Measurements from ENCODE around the gene ARMH2. TPM values are rescaled to one million over a fixed set of nuclear protein-coding genes. Genes with fewer than 3 reads are reported as not detected.

Gene ARMH2
- total and polyA plus RNA-seq, 2 experiments from 2014 or later, result not detected

DNA sequence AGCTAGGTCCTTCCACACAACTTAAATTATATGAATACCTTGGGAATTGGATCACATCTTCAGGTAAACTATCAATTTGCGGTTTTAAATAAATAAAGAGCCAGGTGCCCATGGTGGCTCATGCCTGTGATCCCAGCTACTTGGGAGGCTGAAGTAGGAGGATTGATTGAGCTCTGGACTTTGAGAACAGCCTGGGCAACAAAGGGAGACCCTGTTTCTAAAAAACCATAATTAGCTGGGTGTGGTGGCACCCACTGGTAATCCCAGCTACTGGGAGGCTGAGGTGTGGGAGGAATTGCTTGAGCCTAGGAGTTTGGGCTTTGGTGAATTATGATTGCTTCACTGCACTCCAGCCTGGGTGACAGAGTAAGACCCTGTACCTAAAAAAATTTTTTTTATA is 20.6 kb downstream of the ARMH2 start:
- no peaks in the 10 kb centered on the region for H3K9me3 ChIP-seq (ENCODE audit: low read depth)
- no peaks in the 10 kb centered on the region for H3K27me3 ChIP-seq (replicated peaks; ENCODE audit: insufficient read depth)
- H3K36me3 ChIP-seq (ENCODE audit: low read depth), result no peaks in the 10 kb centered on the region; the same call in 1 of the 2 replicates
- DNase-seq, result no peak
- H3K79me2 ChIP-seq (ENCODE audit: insufficient read depth), result peaks cover 56% of the 10 kb centered on the region
- H3K4me2 ChIP-seq (ENCODE audit: unreplicated experiment), result peak overlapping the region; percentile 9
- H3K27ac ChIP-seq, result no peak overlapping the region
- no peak overlapping the region for H3K9ac ChIP-seq
- H2AFZ ChIP-seq, result no peak overlapping the region
- H3K4me3 ChIP-seq, result no peak overlapping the region
- in situ Hi-C loops (cut with MboI), result no loop called here
- WGBS, 2 experiments (ENCODE audit: low coverage in 1 of 2, low lambda C conversion rate in 2 of 2, missing lambda C conversion rate in 2 of 2), result 97 to 98% methylated on average over 1 of the region's 1 CpG
- H4K20me1 ChIP-seq (ENCODE audit: insufficient read depth), result no peaks in the 10 kb centered on the region
- TF ChIP-seq EZH2 (IDR thresholded peaks at IDR 0.05; ENCODE audit: insufficient read depth, poor library complexity, severe bottlenecking), result no peak
- no peak for TF ChIP-seq EZH2phosphoT487 (IDR thresholded peaks at IDR 0.05; ENCODE audit: insufficient read depth, low read depth)
- H3K9me2 ChIP-seq (ENCODE audit: insufficient read depth), result no peaks in the 10 kb centered on the region
- peaks cover 15% of the 10 kb centered on the region; the same call in 1 of the 2 replicates for H3F3A ChIP-seq (ENCODE audit: insufficient read depth)
- H3K4me1 ChIP-seq (ENCODE audit: insufficient read depth), result peaks cover 36% of the 10 kb centered on the region

- peak overlapping the region; percentile 85 for H3K4me2 ChIP-seq (ENCODE audit: unreplicated experiment)
- no peak for TF ChIP-seq EZH2 (IDR thresholded peaks at IDR 0.05; ENCODE audit: insufficient read depth, poor library complexity, severe bottlenecking)
- no peak for TF ChIP-seq EZH2phosphoT487 (IDR thresholded peaks at IDR 0.05; ENCODE audit: insufficient read depth, low read depth)
- no peaks in the 10 kb centered on the region for H3K9me2 ChIP-seq (ENCODE audit: insufficient read depth)
- H3K79me2 ChIP-seq (ENCODE audit: insufficient read depth), result peaks cover 56% of the 10 kb centered on the region
- H2AFZ ChIP-seq, result peak overlapping the region; percentile 100
- in situ Hi-C loops (cut with MboI), result no loop called here
- H3K4me3 ChIP-seq, result peak overlapping the region; percentile 88
- peaks cover 15% of the 10 kb centered on the region; the same call in 1 of the 2 replicates for H3F3A ChIP-seq (ENCODE audit: insufficient read depth)
- no peaks in the 10 kb centered on the region for H3K27me3 ChIP-seq (replicated peaks; ENCODE audit: insufficient read depth)
- H4K20me1 ChIP-seq (ENCODE audit: insufficient read depth), result no peaks in the 10 kb centered on the region
- no peaks in the 10 kb centered on the region for H3K9me3 ChIP-seq (ENCODE audit: low read depth)
- H3K27ac ChIP-seq, result 0 out of 2 replicates have a peak overlapping the region, but pooled peaks have one; percentile 74
- H3K36me3 ChIP-seq (ENCODE audit: low read depth), result no peaks in the 10 kb centered on the region; the same call in 1 of the 2 replicates
- peaks cover 36% of the 10 kb centered on the region for H3K4me1 ChIP-seq (ENCODE audit: insufficient read depth)
- WGBS, 2 experiments (ENCODE audit: low coverage in 1 of 2, low lambda C conversion rate in 2 of 2, missing lambda C conversion rate in 2 of 2), result 0 to 5% methylated on average over 1 of the region's 1 CpG
- DNase-seq, result peak; percentile 60
- 0 out of 2 replicates have a peak overlapping the region, but pooled peaks have one; percentile 82 for H3K9ac ChIP-seq
Measured at GRCh38 chr6:24777227-24777626, 21.5 kb downstream of the ARMH2 start.

- peak overlapping the region; percentile 74 for H3K27ac ChIP-seq
- in situ Hi-C loops (cut with MboI), result no loop called here
- H3K27me3 ChIP-seq (replicated peaks; ENCODE audit: insufficient read depth), result no peaks in the 10 kb centered on the region
- H3K4me3 ChIP-seq, result peak overlapping the region; percentile 88
- H3K4me1 ChIP-seq (ENCODE audit: insufficient read depth), result peaks cover 34% of the 10 kb centered on the region
- peaks cover 15% of the 10 kb centered on the region; the same call in 1 of the 2 replicates for H3F3A ChIP-seq (ENCODE audit: insufficient read depth)
- WGBS, 2 experiments (ENCODE audit: low coverage in 1 of 2, low lambda C conversion rate in 2 of 2, missing lambda C conversion rate in 2 of 2), result 2 to 3% methylated on average over 20 of the region's 20 CpGs
- H3K79me2 ChIP-seq (ENCODE audit: insufficient read depth), result peaks cover 53% of the 10 kb centered on the region
- DNase-seq, result peak; percentile 77
- no peaks in the 10 kb centered on the region; the same call in 1 of the 2 replicates for H3K36me3 ChIP-seq (ENCODE audit: low read depth)
- peak overlapping the region; percentile 100 for H2AFZ ChIP-seq
- peak overlapping the region; percentile 82 for H3K9ac ChIP-seq
- no peaks in the 10 kb centered on the region for H3K9me2 ChIP-seq (ENCODE audit: insufficient read depth)
- no peaks in the 10 kb centered on the region for H3K9me3 ChIP-seq (ENCODE audit: low read depth)
- TF ChIP-seq EZH2phosphoT487 (IDR thresholded peaks at IDR 0.05; ENCODE audit: insufficient read depth, low read depth) (no peak), EZH2 (IDR thresholded peaks at IDR 0.05; ENCODE audit: insufficient read depth, poor library complexity, severe bottlenecking) (no peak)
- no peaks in the 10 kb centered on the region for H4K20me1 ChIP-seq (ENCODE audit: insufficient read depth)
- peak overlapping the region; percentile 85 for H3K4me2 ChIP-seq (ENCODE audit: unreplicated experiment)
Measured at GRCh38 chr6:24775520-24776058, 23.1 kb downstream of the ARMH2 start.

DNA sequence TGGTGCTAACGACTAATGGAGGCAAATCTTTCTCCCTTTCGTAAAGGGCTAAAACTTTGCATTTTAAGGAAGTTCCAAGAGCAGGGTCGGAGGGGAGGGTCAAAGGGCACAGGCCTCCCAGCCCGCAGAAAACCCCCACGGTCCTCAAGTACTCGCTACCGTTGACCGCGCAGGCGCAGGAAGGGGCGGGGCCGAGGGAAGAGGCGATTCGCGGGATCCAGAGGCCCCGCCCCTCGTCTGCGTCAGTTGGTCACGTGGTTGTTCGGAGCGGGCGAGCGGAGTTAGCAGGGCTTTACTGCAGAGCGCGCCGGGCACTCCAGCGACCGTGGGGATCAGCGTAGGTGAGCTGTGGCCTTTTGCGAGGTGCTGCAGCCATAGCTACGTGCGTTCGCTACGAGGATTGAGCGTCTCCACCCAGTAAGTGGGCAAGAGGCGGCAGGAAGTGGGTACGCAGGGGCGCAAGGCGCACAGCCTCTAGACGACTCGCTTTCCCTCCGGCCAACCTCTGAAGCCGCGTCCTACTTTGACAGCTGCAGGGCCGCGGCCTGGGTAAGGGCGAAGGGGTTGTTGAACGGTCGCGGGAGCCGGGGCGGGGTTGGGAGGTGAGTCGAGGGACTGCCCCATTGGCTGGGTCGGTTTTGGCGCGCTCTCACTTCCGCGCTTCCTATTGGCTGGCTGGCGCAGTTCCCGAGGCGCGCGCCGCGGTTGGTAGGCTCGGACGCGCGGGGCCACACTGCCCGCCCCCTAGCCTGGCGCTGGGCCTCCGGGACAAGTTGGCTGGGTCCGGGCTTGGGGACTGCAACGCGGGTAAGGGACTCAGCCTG is 23.8 kb downstream of the ARMH2 start, which contains the start of gene GMNN:
Gene GMNN, plus strand, starts transcription at position 242 of the 824 bp plus-strand sequence. CDS start 2,310 bp downstream, outside the sequence.
- Histone ChIP-seq H3K9me3 (ENCODE audit: low read depth) (no peaks in the 10 kb centered on the region), H3K4me2 (ENCODE audit: unreplicated experiment) (peak within 1 kb of the TSS; percentile 85), H4K20me1 (ENCODE audit: insufficient read depth) (no peaks in the 10 kb centered on the region), H3K4me3 (peak within 1 kb of the TSS; percentile 88), H3K4me1 (ENCODE audit: insufficient read depth) (peaks cover 28% of the 10 kb centered on the region), H3F3A (ENCODE audit: insufficient read depth) (peaks cover 15% of the 10 kb centered on the region; the same call in 1 of the 2 replicates), H3K27ac (peak within 1 kb of the TSS; percentile 74), H2AFZ (peak within 1 kb of the TSS; percentile 100), H3K27me3 (replicated peaks; ENCODE audit: insufficient read depth) (no peaks in the 10 kb centered on the region), H3K9me2 (ENCODE audit: insufficient read depth) (no peaks in the 10 kb centered on the region), H3K79me2 (ENCODE audit: insufficient read depth) (peaks cover 46% of the 10 kb centered on the region), H3K9ac (peak within 1 kb of the TSS; percentile 82), H3K36me3 (ENCODE audit: low read depth) (no peaks in the 10 kb centered on the region)
- 1 to 3% methylated on average over 70 to 75 of the region's 75 CpGs for WGBS, 2 experiments (ENCODE audit: low coverage in 1 of 2, low lambda C conversion rate in 2 of 2, missing lambda C conversion rate in 2 of 2)
- peak; percentile 99 for DNase-seq
- TF ChIP-seq EZH2 (IDR thresholded peaks at IDR 0.05; ENCODE audit: insufficient read depth, poor library complexity, severe bottlenecking) (no peak), EZH2phosphoT487 (IDR thresholded peaks at IDR 0.05; ENCODE audit: insufficient read depth, low read depth) (no peak)
- in situ Hi-C loops (cut with MboI), result no loop called here

Measured in GM23248 (cell line).